Cardiac fibroblast (primary cell): ENCODE data around the gene WNT9B.

ENCODE experiments used
- DNase-seq, 2 donors: peaks; one replicate each; pipeline versions ENCODE4 v3.0.0 to v3.0.0-alpha.2; 2010; ENCODE audit warnings: low read depth in 2 of 2
- H3K4me3 ChIP-seq, 2 donors: replicated peaks in 1 of 2; 1 replicate in 1 of 2; 2 replicates in 1 of 2; pipeline ENCODE4 v1.5.1; 2011; ENCODE audit warnings: low read depth in 2 of 2, low read length in 2 of 2, mild to moderate bottlenecking in 2 of 2, moderate library complexity in 1 of 2
- TF ChIP-seq, protein P1 (sequence below): IDR thresholded peaks from one replicate; pipeline ENCODE4 v1.5.1; 2011; ENCODE audit warnings: low read depth, mild to moderate bottlenecking, low read length, inconsistent platforms

WNT9B gene

DNA sequence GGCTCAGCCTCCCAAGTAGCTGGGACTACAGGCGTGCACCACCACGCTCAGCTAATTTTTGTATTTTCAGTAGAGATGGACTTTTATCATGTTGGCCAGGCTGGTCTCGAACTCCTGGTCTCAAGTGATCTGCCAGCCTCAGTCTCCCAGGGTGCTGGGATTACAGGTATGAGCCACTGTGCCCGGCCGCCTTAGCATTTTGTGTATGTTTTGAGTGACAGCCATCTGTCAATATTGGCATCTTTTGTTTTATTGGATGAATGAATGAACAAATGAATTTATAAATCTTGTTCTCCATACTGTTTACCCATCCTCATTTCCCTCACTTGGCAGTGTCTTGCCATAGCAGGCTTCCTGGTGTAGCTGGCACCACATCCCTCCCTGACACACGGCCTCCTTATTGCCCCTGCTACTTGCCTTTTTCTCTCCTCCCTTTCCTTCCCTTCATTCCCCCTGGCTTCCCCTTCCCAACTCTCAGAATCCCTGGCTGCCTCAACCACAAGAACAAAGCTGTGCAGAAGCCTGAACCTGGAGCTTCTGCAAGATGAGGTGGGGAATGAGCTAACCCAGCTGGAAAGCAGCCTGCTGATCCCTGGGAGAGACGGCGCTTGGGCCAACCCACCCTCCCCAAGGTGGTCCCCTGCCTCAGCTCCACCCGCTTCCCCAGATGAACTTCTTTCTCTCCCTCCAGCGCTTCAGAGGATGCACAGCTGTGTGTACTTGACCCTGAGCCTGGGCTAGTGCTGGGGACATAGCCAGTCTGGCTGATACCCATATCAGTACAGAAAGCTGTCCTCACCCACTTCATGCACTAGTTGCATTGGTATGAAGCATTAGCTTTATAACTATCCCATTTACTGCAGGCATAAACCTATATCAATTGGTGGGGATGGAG lies 34.3 kb downstream of the WNT9B start:
- TF ChIP-seq, protein P1, sequence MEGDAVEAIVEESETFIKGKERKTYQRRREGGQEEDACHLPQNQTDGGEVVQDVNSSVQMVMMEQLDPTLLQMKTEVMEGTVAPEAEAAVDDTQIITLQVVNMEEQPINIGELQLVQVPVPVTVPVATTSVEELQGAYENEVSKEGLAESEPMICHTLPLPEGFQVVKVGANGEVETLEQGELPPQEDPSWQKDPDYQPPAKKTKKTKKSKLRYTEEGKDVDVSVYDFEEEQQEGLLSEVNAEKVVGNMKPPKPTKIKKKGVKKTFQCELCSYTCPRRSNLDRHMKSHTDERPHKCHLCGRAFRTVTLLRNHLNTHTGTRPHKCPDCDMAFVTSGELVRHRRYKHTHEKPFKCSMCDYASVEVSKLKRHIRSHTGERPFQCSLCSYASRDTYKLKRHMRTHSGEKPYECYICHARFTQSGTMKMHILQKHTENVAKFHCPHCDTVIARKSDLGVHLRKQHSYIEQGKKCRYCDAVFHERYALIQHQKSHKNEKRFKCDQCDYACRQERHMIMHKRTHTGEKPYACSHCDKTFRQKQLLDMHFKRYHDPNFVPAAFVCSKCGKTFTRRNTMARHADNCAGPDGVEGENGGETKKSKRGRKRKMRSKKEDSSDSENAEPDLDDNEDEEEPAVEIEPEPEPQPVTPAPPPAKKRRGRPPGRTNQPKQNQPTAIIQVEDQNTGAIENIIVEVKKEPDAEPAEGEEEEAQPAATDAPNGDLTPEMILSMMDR: no peak
- H3K4me3 ChIP-seq: no peak overlapping the region
- DNase-seq: no peak

DNA sequence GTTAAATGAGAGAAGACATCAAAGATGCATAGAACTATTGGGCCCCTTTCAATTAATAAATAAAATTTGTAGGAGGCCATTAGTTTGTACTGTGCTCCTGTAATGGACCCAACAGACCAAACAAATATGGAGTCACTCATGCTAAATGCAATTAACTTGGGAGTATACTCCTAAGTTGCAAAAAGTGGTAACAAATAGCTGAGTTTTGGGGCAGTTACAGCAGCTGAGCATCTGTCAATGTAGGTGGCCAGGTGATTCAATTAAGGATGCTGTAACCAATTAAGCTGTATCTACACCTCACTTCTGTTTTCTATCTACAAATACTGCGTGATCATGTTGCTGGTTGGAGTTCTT lies 34.9 kb downstream of the WNT9B start:
- TF ChIP-seq, protein P1: no peak
- DNase-seq: no peak
- H3K4me3 ChIP-seq: no peak overlapping the region

DNA sequence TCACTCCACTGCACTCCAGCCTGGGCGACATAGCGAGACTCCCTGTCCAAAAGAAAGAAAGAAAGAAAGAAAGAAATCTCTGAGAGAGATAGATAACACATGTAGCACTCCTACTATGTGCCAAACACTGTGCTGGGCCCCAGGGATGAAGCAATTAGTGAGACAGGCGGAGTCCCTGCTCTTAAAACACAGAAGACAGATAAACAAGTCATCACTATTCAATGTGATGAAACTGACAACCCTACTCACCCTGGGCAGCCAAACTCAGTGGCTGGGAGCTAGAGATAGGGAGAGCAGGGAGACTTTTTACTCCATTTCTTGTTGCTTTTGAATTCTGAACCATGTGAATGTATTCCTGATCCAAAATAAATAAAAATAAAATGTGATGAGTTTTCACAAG lies 36.3 kb downstream of the WNT9B start:
- TF ChIP-seq, protein P1: no peak
- no peak overlapping the region for H3K4me3 ChIP-seq
- DNase-seq: no peak

DNA sequence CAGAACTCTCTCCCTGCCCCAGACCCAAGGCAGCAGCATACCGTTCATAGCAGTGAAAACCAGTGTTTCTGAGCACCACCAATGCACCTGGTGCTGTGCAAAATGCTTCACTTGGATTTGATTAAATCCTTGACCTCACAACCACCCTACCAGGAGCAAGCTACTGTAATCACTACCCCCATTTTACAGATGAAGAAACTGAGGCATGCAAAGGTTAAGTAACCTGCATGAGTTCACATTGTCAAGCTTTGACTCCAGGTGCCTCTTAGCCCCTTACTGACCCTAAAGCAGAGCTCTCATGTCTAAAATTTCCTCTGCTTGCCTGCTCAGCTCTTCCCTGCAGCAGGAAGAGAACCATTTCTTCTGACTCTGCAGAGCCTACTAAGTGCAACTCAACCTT lies 37.3 kb downstream of the WNT9B start:
- DNase-seq: no peak
- H3K4me3 ChIP-seq: no peak overlapping the region
- TF ChIP-seq, protein P1: no peak

DNA sequence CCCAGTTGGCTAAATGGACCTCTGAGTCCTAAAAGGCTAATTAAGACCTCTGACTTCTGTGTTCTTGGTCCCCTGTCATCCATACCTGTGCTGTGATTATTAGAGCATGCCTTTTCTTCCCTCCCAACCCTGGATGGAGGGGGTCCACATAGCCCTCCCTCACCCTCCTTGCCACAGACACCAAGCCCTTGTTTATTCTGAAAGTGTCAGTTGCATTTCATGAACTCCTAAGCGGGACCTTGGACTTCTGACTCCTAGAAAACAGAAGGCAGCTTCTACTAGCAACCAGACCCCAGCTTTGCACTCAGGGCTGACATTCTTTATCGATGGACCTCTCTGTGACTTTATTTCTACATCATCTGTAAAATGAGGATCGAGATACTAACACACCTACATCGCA lies 38.1 kb downstream of the WNT9B start:
- TF ChIP-seq, protein P1: no peak
- H3K4me3 ChIP-seq: no peak overlapping the region
- DNase-seq: no peak

DNA sequence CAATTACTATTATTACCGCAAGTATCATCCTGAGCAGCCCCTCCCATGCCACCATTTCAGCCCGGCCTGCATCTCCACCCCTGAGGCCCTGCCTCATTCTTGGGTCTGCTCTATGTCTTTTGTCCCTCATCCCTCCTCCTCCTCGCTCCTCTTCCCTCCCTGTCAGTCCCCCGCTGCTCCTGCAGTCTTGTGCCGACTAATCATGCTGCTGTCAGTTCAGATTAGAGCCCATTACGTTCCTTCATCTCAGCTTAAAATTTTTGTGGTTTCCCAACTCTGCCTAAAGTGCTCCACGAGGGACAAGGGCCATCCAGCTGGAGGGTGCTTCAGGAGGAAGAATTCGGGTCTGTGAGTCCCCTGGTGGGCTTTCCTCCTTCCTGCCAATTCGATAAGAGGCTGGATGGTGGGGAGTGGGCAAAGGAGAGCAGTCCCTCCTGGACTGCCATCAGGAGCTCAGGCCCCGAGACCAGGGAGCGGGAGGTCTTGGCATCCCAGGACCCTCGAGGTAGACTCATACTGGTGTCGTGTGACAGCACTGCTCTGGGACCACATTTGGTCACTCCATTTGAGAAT lies 38.7 kb downstream of the WNT9B start:
- H3K4me3 ChIP-seq: no peak overlapping the region
- no peak for DNase-seq
- TF ChIP-seq, protein P1: no peak

DNA sequence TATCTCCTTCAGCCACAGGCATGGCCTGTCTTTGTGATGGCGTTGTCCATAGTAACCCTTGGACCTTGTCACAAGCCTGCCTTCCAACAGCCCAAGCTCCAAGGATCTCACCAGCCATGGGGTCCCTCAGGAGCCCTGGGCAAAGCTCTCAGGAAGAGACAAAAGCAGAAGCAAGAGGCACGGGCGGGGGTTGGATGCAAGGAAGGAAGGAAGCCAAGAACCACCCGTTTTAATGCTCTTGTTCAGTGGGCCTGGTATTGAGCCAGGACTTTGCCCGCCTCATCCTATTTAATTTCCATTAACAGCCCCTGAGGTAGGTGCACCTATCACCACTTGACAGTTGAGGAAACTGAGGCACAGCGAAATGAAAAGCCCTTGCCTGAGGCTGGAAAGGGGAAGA lies 39.3 kb downstream of the WNT9B start:
- no peak for DNase-seq
- H3K4me3 ChIP-seq: no peak overlapping the region
- TF ChIP-seq, protein P1: no peak
